Smooth muscle cell of the pulmonary artery (primary cell): ENCODE results near the gene PPEF2. TPM values are rescaled to one million over a fixed set of nuclear protein-coding genes. Genes with fewer than 3 reads are reported as not detected.

Experiments used
- total RNA-seq: library from RNA; depleted of rRNA; stranded (reverse); fragments of >200 nt; gene quantifications from 2 replicates; pipeline ENCODE4 v1.2.3, GENCODE V29; 2014

PPEF2 gene, protein sequence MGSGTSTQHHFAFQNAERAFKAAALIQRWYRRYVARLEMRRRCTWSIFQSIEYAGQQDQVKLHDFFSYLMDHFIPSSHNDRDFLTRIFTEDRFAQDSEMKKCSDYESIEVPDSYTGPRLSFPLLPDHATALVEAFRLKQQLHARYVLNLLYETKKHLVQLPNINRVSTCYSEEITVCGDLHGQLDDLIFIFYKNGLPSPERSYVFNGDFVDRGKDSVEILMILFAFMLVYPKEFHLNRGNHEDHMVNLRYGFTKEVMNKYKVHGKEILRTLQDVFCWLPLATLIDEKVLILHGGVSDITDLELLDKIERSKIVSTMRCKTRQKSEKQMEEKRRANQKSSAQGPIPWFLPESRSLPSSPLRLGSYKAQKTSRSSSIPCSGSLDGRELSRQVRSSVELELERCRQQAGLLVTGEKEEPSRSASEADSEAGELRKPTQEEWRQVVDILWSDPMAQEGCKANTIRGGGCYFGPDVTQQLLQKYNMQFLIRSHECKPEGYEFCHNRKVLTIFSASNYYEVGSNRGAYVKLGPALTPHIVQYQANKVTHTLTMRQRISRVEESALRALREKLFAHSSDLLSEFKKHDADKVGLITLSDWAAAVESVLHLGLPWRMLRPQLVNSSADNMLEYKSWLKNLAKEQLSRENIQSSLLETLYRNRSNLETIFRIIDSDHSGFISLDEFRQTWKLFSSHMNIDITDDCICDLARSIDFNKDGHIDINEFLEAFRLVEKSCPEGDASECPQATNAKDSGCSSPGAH
- total RNA-seq, result 0.03 TPM in 1 of 2 replicates, not detected in the other

DNA sequence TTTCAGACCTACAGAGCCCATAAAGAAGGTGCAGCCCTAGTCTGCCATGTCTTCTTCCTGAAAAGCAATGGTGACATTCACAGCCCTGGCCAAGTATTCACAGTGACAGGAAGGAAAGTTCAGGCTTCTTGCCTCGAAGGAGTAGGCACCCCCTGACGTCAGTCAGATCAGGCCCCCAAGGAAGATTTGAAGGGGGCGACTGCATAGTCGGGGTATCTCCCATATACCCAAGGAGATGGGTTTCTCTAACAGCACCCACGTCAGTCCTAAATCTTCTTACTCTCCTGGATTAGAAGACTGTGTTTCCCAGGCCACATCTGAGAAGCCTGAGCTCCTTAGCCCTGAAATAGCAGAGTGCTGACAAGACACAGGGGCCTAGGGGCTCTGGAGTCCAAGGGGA is at the start of gene PPEF2:
Gene PPEF2, minus strand, starts transcription at position 101 of the 400 bp plus-strand sequence. CDS start 6,127 bp downstream, outside the sequence.

DNA sequence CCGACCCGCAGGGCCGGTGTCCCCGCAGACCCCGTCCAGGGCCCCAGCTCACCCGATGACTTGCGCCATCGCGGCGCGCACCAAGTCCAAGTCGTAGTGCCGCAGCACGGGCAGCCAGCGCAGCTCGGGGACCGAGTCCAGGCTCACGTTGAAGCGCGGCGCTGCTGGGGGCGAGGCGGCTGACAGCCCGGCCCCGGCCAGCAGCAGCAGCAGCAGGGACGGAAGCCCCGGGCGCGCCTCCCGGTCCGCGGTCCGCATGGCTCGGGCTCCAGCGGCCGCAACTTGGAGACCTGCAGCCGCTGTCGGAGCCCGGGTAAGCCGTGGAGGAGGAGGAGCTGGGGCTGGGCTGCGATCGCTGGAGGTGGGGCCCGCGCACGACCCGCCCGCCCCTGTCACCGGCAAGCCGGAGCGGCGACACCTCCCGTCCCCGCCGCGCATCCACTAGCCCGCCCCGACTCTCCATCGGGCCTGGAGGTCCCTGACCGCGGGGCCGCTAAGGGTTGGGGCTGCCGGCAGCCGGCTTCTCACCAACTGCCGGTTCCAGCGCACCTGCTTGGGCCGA is 38.5 kb upstream of the PPEF2 start, which contains the start of gene NAAA:
Gene NAAA, minus strand, starts transcription at position 322 of the 562 bp plus-strand sequence. Its CDS starts 64 bp downstream, at position 258.

Other genes starting within 250 kb of the PPEF2 start
- gene G3BP2, start 229.0 kb downstream of the PPEF2 start, total RNA-seq, result 159 and 171 TPM in 2 replicates
- gene USO1, start 177.9 kb downstream of the PPEF2 start, total RNA-seq, result 132 and 175 TPM in 2 replicates
- 35.7 and 51.2 TPM in 2 replicates for gene NAAA, start 38.6 kb upstream of the PPEF2 start, total RNA-seq
- 27.2 and 34.3 TPM in 2 replicates for gene SDAD1, start 88.5 kb upstream of the PPEF2 start, total RNA-seq
- gene CXCL9, start 105.1 kb upstream of the PPEF2 start, total RNA-seq, result not detected in 2 replicates
- gene CXCL10, start 121.0 kb upstream of the PPEF2 start, total RNA-seq, result not detected in 2 replicates
- gene CXCL11, start 133.6 kb upstream of the PPEF2 start, total RNA-seq, result not detected in 2 replicates
- not detected in 2 replicates for gene ART3, start 172.3 kb upstream of the PPEF2 start, total RNA-seq
- 40.3 and 47.8 TPM in 2 replicates for gene NUP54, start 245.9 kb upstream of the PPEF2 start, total RNA-seq